Astrocyte (in vitro differentiated cells and primary cell): Measurements from ENCODE around the gene PRXL2B. TPM values are rescaled to one million over a fixed set of nuclear protein-coding genes. Genes with fewer than 3 reads are reported as not detected.

ENCODE experiments used
- DNase-seq: peaks from one replicate; pipeline ENCODE4 v3.0.0-alpha.2; 2010; ENCODE audit warnings: low read depth
- FAIRE-seq: peaks from 2 replicates; lab custom pipeline; 2011; peaks lifted over from hg19 to GRCh38; lab: Jason Lieb, UNC
- H2AFZ ChIP-seq: 2 replicates; pipeline ENCODE4 v1.6.0; 2012; ENCODE audit warnings: low read depth, low read length, inconsistent platforms
- H3K27ac ChIP-seq: 2 replicates; pipeline ENCODE4 v1.5.1; 2011; ENCODE audit warnings: low read depth, low read length, inconsistent platforms
- H3K27me3 ChIP-seq: 2 replicates; pipeline ENCODE4 v1.6.0; 2011; ENCODE audit warnings: low read length, inconsistent platforms; ENCODE audit not compliant: insufficient read depth
- H3K36me3 ChIP-seq: 2 replicates; pipeline ENCODE4 v1.5.1; 2011; ENCODE audit warnings: low read length, inconsistent platforms; ENCODE audit not compliant: insufficient read depth
- H3K4me1 ChIP-seq: 2 replicates; pipeline ENCODE4 v1.5.1; 2011; ENCODE audit warnings: low read length, inconsistent platforms; ENCODE audit not compliant: insufficient read depth
- H3K4me2 ChIP-seq: 2 replicates; pipeline ENCODE4 v1.6.0; 2012; ENCODE audit warnings: low read length, inconsistent platforms
- H3K4me3 ChIP-seq: 2 replicates; pipeline ENCODE4 v1.5.1; 2011; ENCODE audit warnings: low read depth, mild to moderate bottlenecking, low read length, inconsistent platforms; ENCODE audit not compliant: insufficient read depth
- H3K79me2 ChIP-seq: 2 replicates; pipeline ENCODE4 v1.6.0; 2012; ENCODE audit warnings: mild to moderate bottlenecking, low read length, inconsistent platforms; ENCODE audit not compliant: insufficient read depth
- H3K9ac ChIP-seq: 2 replicates; pipeline ENCODE4 v1.6.0; 2012; ENCODE audit warnings: mild to moderate bottlenecking, low read length, inconsistent platforms
- H3K9me3 ChIP-seq: 2 replicates; pipeline ENCODE4 v1.5.1; 2012; ENCODE audit warnings: low read depth, mild to moderate bottlenecking, low read length, inconsistent platforms; ENCODE audit not compliant: insufficient read depth
- H4K20me1 ChIP-seq: 2 replicates; pipeline ENCODE4 v1.6.0; 2012; ENCODE audit warnings: low read length, inconsistent platforms; ENCODE audit not compliant: insufficient read depth
- H3K27ac Mint-ChIP-seq: one replicate; pipeline ENCODE4 v1.8.0; 2021; ENCODE audit warnings: mild to moderate bottlenecking, mixed read lengths; ENCODE audit not compliant: unreplicated experiment
- H3K27me3 Mint-ChIP-seq: one replicate; pipeline ENCODE4 v1.8.0; 2021; ENCODE audit warnings: low read depth, mixed read lengths; ENCODE audit not compliant: unreplicated experiment
- H3K36me3 Mint-ChIP-seq: one replicate; pipeline ENCODE4 v1.8.0; 2021; ENCODE audit warnings: low read depth, mixed read lengths; ENCODE audit not compliant: unreplicated experiment
- H3K4me1 Mint-ChIP-seq: one replicate; pipeline ENCODE4 v1.8.0; 2021; ENCODE audit warnings: low read depth, mixed read lengths; ENCODE audit not compliant: unreplicated experiment
- H3K4me3 Mint-ChIP-seq: one replicate; pipeline ENCODE4 v1.8.0; 2021; ENCODE audit warnings: mild to moderate bottlenecking, moderate library complexity, mixed read lengths; ENCODE audit not compliant: unreplicated experiment
- H3K9me3 Mint-ChIP-seq: one replicate; pipeline ENCODE4 v1.8.0; 2021; ENCODE audit warnings: mild to moderate bottlenecking, mixed read lengths; ENCODE audit not compliant: unreplicated experiment
- EZH2 ChIP-seq: IDR thresholded peaks from 2 replicates; pipeline ENCODE4 v1.6.1; 2012; ENCODE audit warnings: mild to moderate bottlenecking, low read length, inconsistent platforms; ENCODE audit not compliant: insufficient read depth
- total RNA-seq: library from RNA; stranded (reverse); gene quantifications from 2 replicates; pipeline ENCODE4 v1.2.1, GENCODE V29; 2021
- TF ChIP-seq, protein P1 (sequence below): IDR thresholded peaks from 2 replicates; pipeline ENCODE4 v1.5.1; 2011; ENCODE audit warnings: low read depth, mild to moderate bottlenecking, inconsistent platforms, low read length, moderate library complexity; ENCODE audit not compliant: insufficient read depth

PRXL2B gene
- total RNA-seq, 1 donor from 2014 or later: 19.2 TPM

DNA sequence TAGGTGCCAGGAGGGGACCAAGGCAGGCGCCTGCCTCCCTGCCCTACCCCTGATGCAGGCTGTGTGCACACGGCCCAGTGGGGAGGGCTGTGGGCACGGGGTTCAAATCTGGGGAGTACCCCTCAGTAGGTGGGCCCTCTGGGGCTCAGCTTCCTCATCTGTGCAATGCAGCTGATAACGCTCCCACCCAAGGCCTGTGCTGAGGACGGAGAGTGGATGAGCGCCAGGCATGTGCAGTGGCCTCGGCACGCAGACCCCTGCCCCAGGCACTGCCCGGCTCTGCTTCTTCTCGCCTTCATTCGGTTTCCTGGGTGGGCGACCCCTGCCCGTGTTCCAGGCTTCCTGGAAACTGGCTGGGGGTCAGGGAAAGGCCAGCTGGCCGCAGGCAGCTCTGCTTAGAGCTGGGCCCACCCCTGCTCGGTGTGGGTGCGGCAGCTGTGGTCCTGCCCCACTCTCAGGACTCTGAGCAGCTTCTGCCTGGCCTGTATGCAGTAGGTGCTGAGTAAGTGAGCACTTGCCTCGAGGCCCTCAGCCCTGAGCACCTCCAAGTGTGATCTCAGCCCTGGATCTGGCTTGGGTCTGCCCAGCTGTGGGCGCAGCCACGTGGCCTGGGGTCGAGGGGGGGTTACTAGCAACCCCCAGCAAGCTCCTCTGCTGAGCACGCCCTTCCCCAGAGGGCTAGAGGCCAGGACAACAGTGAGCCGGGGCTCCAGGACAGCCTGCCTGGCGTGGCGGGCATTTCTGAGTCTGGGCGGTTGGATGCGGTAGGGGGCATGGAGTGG, 42.3 kb upstream of the PRXL2B start:
- FAIRE-seq (no peak), DNase-seq (peak; percentile 12)
- H3K79me2 ChIP-seq: no peaks in the 10 kb centered on the region
- H3K4me1 ChIP-seq: peaks cover 37% of the 10 kb centered on the region
- Mint-ChIP-seq H3K36me3 (no peaks in the 10 kb centered on the region), H3K9me3 (no peaks in the 10 kb centered on the region), H3K27ac (no peak overlapping the region), H3K4me3 (no peak overlapping the region), H3K4me1 (no peaks in the 10 kb centered on the region), H3K27me3 (peaks cover 3% of the 10 kb centered on the region)
- H4K20me1 ChIP-seq: no peaks in the 10 kb centered on the region
- TF ChIP-seq, protein P1, sequence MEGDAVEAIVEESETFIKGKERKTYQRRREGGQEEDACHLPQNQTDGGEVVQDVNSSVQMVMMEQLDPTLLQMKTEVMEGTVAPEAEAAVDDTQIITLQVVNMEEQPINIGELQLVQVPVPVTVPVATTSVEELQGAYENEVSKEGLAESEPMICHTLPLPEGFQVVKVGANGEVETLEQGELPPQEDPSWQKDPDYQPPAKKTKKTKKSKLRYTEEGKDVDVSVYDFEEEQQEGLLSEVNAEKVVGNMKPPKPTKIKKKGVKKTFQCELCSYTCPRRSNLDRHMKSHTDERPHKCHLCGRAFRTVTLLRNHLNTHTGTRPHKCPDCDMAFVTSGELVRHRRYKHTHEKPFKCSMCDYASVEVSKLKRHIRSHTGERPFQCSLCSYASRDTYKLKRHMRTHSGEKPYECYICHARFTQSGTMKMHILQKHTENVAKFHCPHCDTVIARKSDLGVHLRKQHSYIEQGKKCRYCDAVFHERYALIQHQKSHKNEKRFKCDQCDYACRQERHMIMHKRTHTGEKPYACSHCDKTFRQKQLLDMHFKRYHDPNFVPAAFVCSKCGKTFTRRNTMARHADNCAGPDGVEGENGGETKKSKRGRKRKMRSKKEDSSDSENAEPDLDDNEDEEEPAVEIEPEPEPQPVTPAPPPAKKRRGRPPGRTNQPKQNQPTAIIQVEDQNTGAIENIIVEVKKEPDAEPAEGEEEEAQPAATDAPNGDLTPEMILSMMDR: no peak
- no peak for TF ChIP-seq EZH2
- H2AFZ ChIP-seq: peak overlapping the region; percentile 39
- no peak overlapping the region for H3K27ac ChIP-seq
- peak overlapping the region; percentile 69 for H3K4me2 ChIP-seq
- peaks cover 2% of the 10 kb centered on the region for H3K27me3 ChIP-seq
- H3K9me3 ChIP-seq: no peaks in the 10 kb centered on the region
- H3K36me3 ChIP-seq: no peaks in the 10 kb centered on the region
- H3K4me3 ChIP-seq: no peak overlapping the region
- H3K9ac ChIP-seq: peak overlapping the region; percentile 20

DNA sequence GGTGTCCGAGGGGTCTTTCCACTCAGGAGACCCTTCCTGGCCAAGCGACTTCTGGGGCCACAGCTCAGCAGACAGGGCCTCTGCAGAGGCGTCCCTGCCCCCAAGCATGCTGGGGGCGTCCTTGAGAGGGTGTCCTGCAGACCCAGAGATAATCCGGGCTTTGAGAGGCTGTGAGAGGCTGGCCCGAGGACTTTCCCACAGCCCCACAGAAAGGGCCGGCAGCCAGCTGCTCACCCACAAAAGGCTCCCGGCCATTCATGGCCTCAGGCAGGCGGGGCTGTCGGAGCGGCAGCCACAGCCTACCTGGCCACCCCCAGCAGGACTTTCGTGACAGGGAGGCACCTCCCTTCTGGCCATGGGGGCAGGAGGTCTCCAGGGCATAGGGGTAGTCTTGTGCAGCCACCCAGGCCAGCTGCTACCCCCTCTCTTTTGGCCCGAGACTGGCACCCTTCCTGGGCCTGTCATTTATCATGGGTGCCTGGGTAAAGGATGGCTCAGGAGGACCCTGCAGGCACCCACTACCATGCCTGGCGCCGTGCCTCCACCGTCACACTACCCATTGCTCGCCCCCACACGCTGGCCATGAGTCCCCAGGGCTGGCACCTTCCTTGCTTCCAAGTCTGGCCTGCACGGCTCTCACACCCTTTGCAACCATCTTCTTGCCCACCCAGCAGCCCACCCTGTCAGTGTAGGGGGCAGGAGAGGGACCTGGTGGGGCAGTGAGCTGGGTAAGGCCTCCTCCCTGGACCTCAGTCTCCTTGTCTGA, 41.5 kb upstream of the PRXL2B start:
- H3K4me1 ChIP-seq: peaks cover 37% of the 10 kb centered on the region

More for the DNA sequence above, 41.5 kb upstream of the PRXL2B start:
- Mint-ChIP-seq H3K27me3 (peaks cover 4% of the 10 kb centered on the region), H3K27ac (no peak overlapping the region), H3K36me3 (no peaks in the 10 kb centered on the region), H3K4me1 (no peaks in the 10 kb centered on the region), H3K9me3 (no peaks in the 10 kb centered on the region), H3K4me3 (no peak overlapping the region)
- no peak for TF ChIP-seq EZH2
- TF ChIP-seq, protein P1: no peak
- FAIRE-seq (no peak), DNase-seq (no peak)
- Histone ChIP-seq H2AFZ (no peak overlapping the region), H3K9ac (peak overlapping the region; percentile 20), H4K20me1 (no peaks in the 10 kb centered on the region), H3K9me3 (no peaks in the 10 kb centered on the region), H3K36me3 (no peaks in the 10 kb centered on the region), H3K27me3 (peaks cover 2% of the 10 kb centered on the region), H3K4me3 (no peak overlapping the region), H3K4me2 (no peak overlapping the region), H3K79me2 (no peaks in the 10 kb centered on the region), H3K27ac (no peak overlapping the region)
